Endodermal cell (in vitro differentiated cells): ENCODE data around the gene CLSTN2. TPM values are rescaled to one million over a fixed set of nuclear protein-coding genes. Genes with fewer than 3 reads are reported as not detected.

Source experiments
- DNase-seq: peaks from one replicate; pipeline ENCODE4 v3.0.0-alpha.2; 2017
- H3K27ac ChIP-seq: 2 replicates; pipeline ENCODE4 v1.5.1; 2013; ENCODE audit warnings: mild to moderate bottlenecking, low read depth, low read length, moderate library complexity
- H3K27me3 ChIP-seq: 2 replicates; pipeline ENCODE4 v1.6.1; 2013; ENCODE audit warnings: mild to moderate bottlenecking, low read length, moderate library complexity; ENCODE audit not compliant: insufficient read depth, control insufficient read depth, poor library complexity, severe bottlenecking
- H3K36me3 ChIP-seq: 2 replicates; pipeline ENCODE4 v1.7.0; 2013; ENCODE audit warnings: mild to moderate bottlenecking, low read length, moderate library complexity; ENCODE audit not compliant: control insufficient read depth, insufficient read depth
- H3K4me1 ChIP-seq: one replicate; pipeline ENCODE4 v1.7.0; 2013; ENCODE audit warnings: low read length; ENCODE audit not compliant: control insufficient read depth, insufficient read depth
- H3K4me3 ChIP-seq: 2 replicates; pipeline ENCODE4 v1.5.1; 2013; ENCODE audit warnings: mild to moderate bottlenecking, low read length, moderate library complexity
- H3K9ac ChIP-seq: 2 replicates; pipeline ENCODE4 v1.6.1; 2013; ENCODE audit warnings: mild to moderate bottlenecking, low read length, moderate library complexity; ENCODE audit not compliant: poor library complexity, severe bottlenecking; ENCODE audit errors: extremely low read depth
- H3K9me3 ChIP-seq: 2 replicates; pipeline ENCODE4 v1.6.1; 2013; ENCODE audit warnings: mild to moderate bottlenecking, low read length, moderate library complexity; ENCODE audit not compliant: control insufficient read depth
- H3K27ac Mint-ChIP-seq: 2 replicates; pipeline ENCODE4 v1.8.0; 2020; ENCODE audit warnings: mixed read lengths
- H3K27me3 Mint-ChIP-seq: 2 replicates; pipeline ENCODE4 v1.8.0; 2021; ENCODE audit warnings: mild to moderate bottlenecking, mixed read lengths; ENCODE audit not compliant: insufficient read depth
- H3K36me3 Mint-ChIP-seq: 2 replicates; pipeline ENCODE4 v1.8.0; 2020; ENCODE audit warnings: low read depth, mixed read lengths
- H3K4me1 Mint-ChIP-seq: 2 replicates; pipeline ENCODE4 v1.8.0; 2020; ENCODE audit warnings: mixed read lengths
- H3K4me3 Mint-ChIP-seq: 2 replicates; pipeline ENCODE4 v1.8.0; 2020; ENCODE audit warnings: mild to moderate bottlenecking, moderate library complexity, mixed read lengths
- H3K9me3 Mint-ChIP-seq: 2 replicates; pipeline ENCODE4 v1.8.0; 2020; ENCODE audit warnings: mild to moderate bottlenecking, mixed read lengths
- WGBS, 2 experiments: methylation state at CpG; one replicate each; pipeline versions ENCODE4 v1.1.5 to v1.1.7; 2013; ENCODE audit warnings: missing lambda C conversion rate in 2 of 2, mixed read lengths in 1 of 2; ENCODE audit not compliant: insufficient coverage in 1 of 2, insufficient read length in 1 of 2; 5-methylcytosine and 5-hydroxymethylcytosine counted together
- total RNA-seq, 2 donors: library from RNA; stranded (reverse); fragmentation: NEBNext Ultra II Directional in 1 of 2; extraction: Animal tissue kit (Norgen Biotek cat#: 25700) in 1 of 2; gene quantifications; 2 replicates in 1 of 2; 3 replicates in 1 of 2; pipeline ENCODE4 v1.2.1, GENCODE V29; 2021
- TF ChIP-seq, protein P1 (sequence below): fragments of 200-600 bp; sonication (generic); conservative IDR thresholded peaks from 2 replicates; pipeline ENCODE4 v1.5.0; 2021; ENCODE audit warnings: antibody characterized with exemption, mild to moderate bottlenecking

The CLSTN2 gene
- total RNA-seq, 2 donors from 2014 or later: 0.13 to 0.42 TPM

DNA sequence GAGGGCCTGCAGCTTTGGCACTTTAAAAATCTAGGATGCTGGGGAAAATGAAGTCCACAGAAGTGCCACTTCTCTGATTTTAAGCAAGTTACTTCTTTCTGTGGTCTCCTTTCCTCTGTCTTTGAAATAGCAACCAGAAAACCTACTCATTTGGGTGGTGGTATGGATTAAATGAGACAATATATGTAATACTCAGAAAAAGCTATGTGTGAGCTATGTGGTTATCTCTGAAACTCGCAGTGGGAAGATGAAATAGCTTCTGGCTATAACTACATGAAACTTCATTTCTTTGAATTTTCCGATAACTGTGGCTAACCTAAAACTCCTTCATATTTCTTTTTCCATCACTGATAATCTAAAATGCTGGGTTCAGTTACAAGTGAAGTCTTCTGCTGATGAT lies 368.9 kb downstream of the CLSTN2 start:
- Mint-ChIP-seq H3K4me1 (no peaks in the 10 kb centered on the region), H3K36me3 (no peaks in the 10 kb centered on the region), H3K27me3 (peaks cover 3% of the 10 kb centered on the region), H3K9me3 (no peaks in the 10 kb centered on the region), H3K4me3 (no peak overlapping the region), H3K27ac (no peak overlapping the region)
- Histone ChIP-seq H3K27me3 (no peaks in the 10 kb centered on the region), H3K36me3 (no peaks in the 10 kb centered on the region), H3K4me3 (no peak overlapping the region), H3K9me3 (no peaks in the 10 kb centered on the region), H3K4me1 (no peaks in the 10 kb centered on the region), H3K9ac (no peak overlapping the region), H3K27ac (no peak overlapping the region)
- TF ChIP-seq, protein P1, sequence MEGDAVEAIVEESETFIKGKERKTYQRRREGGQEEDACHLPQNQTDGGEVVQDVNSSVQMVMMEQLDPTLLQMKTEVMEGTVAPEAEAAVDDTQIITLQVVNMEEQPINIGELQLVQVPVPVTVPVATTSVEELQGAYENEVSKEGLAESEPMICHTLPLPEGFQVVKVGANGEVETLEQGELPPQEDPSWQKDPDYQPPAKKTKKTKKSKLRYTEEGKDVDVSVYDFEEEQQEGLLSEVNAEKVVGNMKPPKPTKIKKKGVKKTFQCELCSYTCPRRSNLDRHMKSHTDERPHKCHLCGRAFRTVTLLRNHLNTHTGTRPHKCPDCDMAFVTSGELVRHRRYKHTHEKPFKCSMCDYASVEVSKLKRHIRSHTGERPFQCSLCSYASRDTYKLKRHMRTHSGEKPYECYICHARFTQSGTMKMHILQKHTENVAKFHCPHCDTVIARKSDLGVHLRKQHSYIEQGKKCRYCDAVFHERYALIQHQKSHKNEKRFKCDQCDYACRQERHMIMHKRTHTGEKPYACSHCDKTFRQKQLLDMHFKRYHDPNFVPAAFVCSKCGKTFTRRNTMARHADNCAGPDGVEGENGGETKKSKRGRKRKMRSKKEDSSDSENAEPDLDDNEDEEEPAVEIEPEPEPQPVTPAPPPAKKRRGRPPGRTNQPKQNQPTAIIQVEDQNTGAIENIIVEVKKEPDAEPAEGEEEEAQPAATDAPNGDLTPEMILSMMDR: no peak
- WGBS, 2 experiments: 89 to 100% methylated on average over 1 to 2 of the region's 2 CpGs
- no peak for DNase-seq

- H3K27ac Mint-ChIP-seq: no peak overlapping the region
- WGBS, 2 experiments: 79 to 93% methylated on average over 2 of the region's 2 CpGs
- no peak overlapping the region for H3K4me3 ChIP-seq
- no peaks in the 10 kb centered on the region for H3K4me1 ChIP-seq
- DNase-seq: no peak
- H3K4me3 Mint-ChIP-seq: no peak overlapping the region
- H3K9ac ChIP-seq: no peak overlapping the region
- H3K27ac ChIP-seq: no peak overlapping the region
- no peaks in the 10 kb centered on the region for H3K9me3 Mint-ChIP-seq
- H3K36me3 Mint-ChIP-seq: no peaks in the 10 kb centered on the region
- peaks cover 3% of the 10 kb centered on the region for H3K27me3 Mint-ChIP-seq
- H3K36me3 ChIP-seq: no peaks in the 10 kb centered on the region
- H3K4me1 Mint-ChIP-seq: no peaks in the 10 kb centered on the region
- no peaks in the 10 kb centered on the region for H3K27me3 ChIP-seq
- TF ChIP-seq, protein P1: no peak
- no peaks in the 10 kb centered on the region for H3K9me3 ChIP-seq
These were observed 373.6 kb downstream of the CLSTN2 start for GRCh38 chr3:140308535-140308934.

- DNase-seq: no peak
- Mint-ChIP-seq H3K9me3 (no peaks in the 10 kb centered on the region), H3K27ac (no peak overlapping the region), H3K4me3 (no peak overlapping the region), H3K36me3 (no peaks in the 10 kb centered on the region), H3K4me1 (no peaks in the 10 kb centered on the region), H3K27me3 (peaks cover 2% of the 10 kb centered on the region)
- TF ChIP-seq, protein P1: no peak
- H3K27ac ChIP-seq: no peak overlapping the region
- H3K4me3 ChIP-seq: no peak overlapping the region
- no peaks in the 10 kb centered on the region for H3K4me1 ChIP-seq
- no peaks in the 10 kb centered on the region for H3K9me3 ChIP-seq
- no peaks in the 10 kb centered on the region for H3K27me3 ChIP-seq
- no peaks in the 10 kb centered on the region for H3K36me3 ChIP-seq
- 93 to 100% methylated on average over 1 to 5 of the region's 5 CpGs for WGBS, 2 experiments
- no peak overlapping the region for H3K9ac ChIP-seq
These were observed 376.4 kb downstream of the CLSTN2 start for GRCh38 chr3:140311428-140311827.
